H1 (cell line): Measurements from ENCODE around the gene RND2.

Experiments
- CREB1 ChIP-seq: IDR thresholded peaks from 2 replicates; pipeline ENCODE4 v1.6.1; 2012; ENCODE audit warnings: inconsistent platforms
- KDM1A ChIP-seq: fragments of 200-600, 300-600 bp; sonication (generic); IDR thresholded peaks from 2 replicates; pipeline ENCODE4 v1.7.1; 2016; ENCODE audit warnings: mild to moderate bottlenecking, low read length, borderline replicate concordance
- NRF1 ChIP-seq: IDR thresholded peaks from 2 replicates; pipeline ENCODE4 v1.6.1; 2011; ENCODE audit warnings: mild to moderate bottlenecking, low read depth, low read length, improper control_type of control experiment
- TF ChIP-seq, protein P1 (sequence below), 3 experiments: IDR thresholded peaks; 1 replicate in 2 of 3; 2 replicates in 1 of 3; pipeline versions ENCODE4 v1.5.1 to v1.6.1; 2011; ENCODE audit warnings: low read length in 3 of 3, mild to moderate bottlenecking in 3 of 3, inconsistent platforms in 2 of 3, low read depth in 1 of 3, moderate library complexity in 1 of 3; ENCODE audit not compliant: insufficient read depth in 1 of 3; ENCODE audit errors: control extremely low read depth in 1 of 3
- TF ChIP-seq, protein P2 (sequence below): IDR thresholded peaks from 2 replicates; pipeline ENCODE4 v1.6.1; 2011; ENCODE audit warnings: low read length, improper control_type of control experiment

DNA sequence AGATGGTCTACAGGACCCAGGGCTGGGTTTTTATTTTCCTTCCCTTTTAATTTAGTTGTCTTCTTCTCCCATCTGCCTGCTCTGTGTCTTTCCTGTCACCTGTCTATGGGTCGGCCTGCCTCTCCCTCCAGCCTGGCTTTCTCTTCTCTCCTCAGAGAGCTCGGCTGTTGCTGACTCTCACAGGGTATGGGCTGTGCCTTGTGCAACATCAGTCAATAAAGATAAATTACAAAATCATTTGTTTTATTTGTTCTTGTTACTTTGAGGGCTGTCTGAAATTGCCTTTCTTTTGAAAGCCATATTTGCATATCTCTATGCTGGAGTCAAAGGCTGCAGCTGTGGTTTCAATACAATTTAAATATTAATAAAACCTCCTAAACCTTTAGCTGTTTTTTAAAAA is 15.6 kb downstream of the RND2 start:
- TF ChIP-seq, protein P1, sequence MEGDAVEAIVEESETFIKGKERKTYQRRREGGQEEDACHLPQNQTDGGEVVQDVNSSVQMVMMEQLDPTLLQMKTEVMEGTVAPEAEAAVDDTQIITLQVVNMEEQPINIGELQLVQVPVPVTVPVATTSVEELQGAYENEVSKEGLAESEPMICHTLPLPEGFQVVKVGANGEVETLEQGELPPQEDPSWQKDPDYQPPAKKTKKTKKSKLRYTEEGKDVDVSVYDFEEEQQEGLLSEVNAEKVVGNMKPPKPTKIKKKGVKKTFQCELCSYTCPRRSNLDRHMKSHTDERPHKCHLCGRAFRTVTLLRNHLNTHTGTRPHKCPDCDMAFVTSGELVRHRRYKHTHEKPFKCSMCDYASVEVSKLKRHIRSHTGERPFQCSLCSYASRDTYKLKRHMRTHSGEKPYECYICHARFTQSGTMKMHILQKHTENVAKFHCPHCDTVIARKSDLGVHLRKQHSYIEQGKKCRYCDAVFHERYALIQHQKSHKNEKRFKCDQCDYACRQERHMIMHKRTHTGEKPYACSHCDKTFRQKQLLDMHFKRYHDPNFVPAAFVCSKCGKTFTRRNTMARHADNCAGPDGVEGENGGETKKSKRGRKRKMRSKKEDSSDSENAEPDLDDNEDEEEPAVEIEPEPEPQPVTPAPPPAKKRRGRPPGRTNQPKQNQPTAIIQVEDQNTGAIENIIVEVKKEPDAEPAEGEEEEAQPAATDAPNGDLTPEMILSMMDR (IDR thresholded peaks at IDR 0.05; ENCODE audit: control extremely low read depth in 1 of 3, insufficient read depth in 1 of 3, low read depth in 1 of 3, low read length in 3 of 3), result no peak
- TF ChIP-seq, protein P2, sequence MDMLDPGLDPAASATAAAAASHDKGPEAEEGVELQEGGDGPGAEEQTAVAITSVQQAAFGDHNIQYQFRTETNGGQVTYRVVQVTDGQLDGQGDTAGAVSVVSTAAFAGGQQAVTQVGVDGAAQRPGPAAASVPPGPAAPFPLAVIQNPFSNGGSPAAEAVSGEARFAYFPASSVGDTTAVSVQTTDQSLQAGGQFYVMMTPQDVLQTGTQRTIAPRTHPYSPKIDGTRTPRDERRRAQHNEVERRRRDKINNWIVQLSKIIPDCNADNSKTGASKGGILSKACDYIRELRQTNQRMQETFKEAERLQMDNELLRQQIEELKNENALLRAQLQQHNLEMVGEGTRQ, result no peak
- TF ChIP-seq NRF1, result no peak
- no peak for TF ChIP-seq CREB1
- TF ChIP-seq KDM1A, result no peak
